Measurements from ENCODE around the gene BIN2.

- TF ChIP-seq CTCF (conservative IDR thresholded peaks at IDR 0.05 in 1 of 2, IDR thresholded peaks at IDR 0.05 in 1 of 2; ENCODE audit: low read depth in 1 of 2, low read length in 2 of 2): no peak
- no peak for TF ChIP-seq EZH2 (IDR thresholded peaks at IDR 0.05; ENCODE audit: low read length, missing control alignments)
Measured at GRCh38 chr12:51245476-51246253, 78.3 kb downstream of the BIN2 start.
